Calu3 (cell line): Measurements from ENCODE around the gene IDS. TPM values are rescaled to one million over a fixed set of nuclear protein-coding genes. Genes with fewer than 3 reads are reported as not detected.
"Not testable (repeated sequence)": the region's sequence is repeated elsewhere in the genome, so short reads cannot be mapped to it uniquely, and the experiment has no call there.

Experiments
- BruUV-seq: library from RNA; stranded (reverse); fragments of 400-500 nt; replicated peaks from 2 replicates; lab custom pipeline; 2021; lab: Mats Ljungman, UMichigan
- CTCF ChIA-PET: fragments of 300-600 bp; sonication (Branson Sonifier 250); formaldehyde crosslinking; loops from one replicate; lab custom pipeline; 2022; ENCODE audit warnings: antibody characterized with exemption; lab: Charles Lee
- DNase-seq: peaks from one replicate; pipeline ENCODE4 v3.0.0; 2022
- H3K27ac Mint-ChIP-seq: one replicate; pipeline ENCODE4 v1.8.0; 2022; ENCODE audit warnings: mixed read lengths; ENCODE audit not compliant: unreplicated experiment
- H3K27me3 Mint-ChIP-seq: one replicate; pipeline ENCODE4 v1.8.0; 2022; ENCODE audit warnings: mixed read lengths; ENCODE audit not compliant: unreplicated experiment
- H3K36me3 Mint-ChIP-seq: one replicate; pipeline ENCODE4 v1.8.0; 2022; ENCODE audit warnings: mild to moderate bottlenecking, moderate library complexity, mixed read lengths; ENCODE audit not compliant: insufficient read depth, unreplicated experiment
- H3K4me1 Mint-ChIP-seq: one replicate; pipeline ENCODE4 v1.8.0; 2022; ENCODE audit warnings: mild to moderate bottlenecking, low read depth, mixed read lengths; ENCODE audit not compliant: unreplicated experiment
- H3K4me3 Mint-ChIP-seq: one replicate; pipeline ENCODE4 v1.8.0; 2022; ENCODE audit warnings: mild to moderate bottlenecking, low read depth, moderate library complexity, mixed read lengths; ENCODE audit not compliant: unreplicated experiment
- H3K9me3 Mint-ChIP-seq: one replicate; pipeline ENCODE4 v1.8.0; 2022; ENCODE audit warnings: low read depth, mixed read lengths; ENCODE audit not compliant: unreplicated experiment
- CTCF ChIP-seq: fragments of 200-600 bp; IDR thresholded peaks from one replicate; pipeline ENCODE4 v1.8.0; 2022; ENCODE audit warnings: antibody characterized with exemption; ENCODE audit not compliant: unreplicated experiment
- intact Hi-C: fragments of 100-400 bp; cut with micrococcal nuclease; formaldehyde crosslinking; loops from one replicate; pipeline ENCODE4 v1.10.0; 2022; ENCODE audit not compliant: unreplicated experiment
- total RNA-seq: library from RNA; stranded (reverse); gene quantifications from 2 replicates; pipeline ENCODE4 v1.2.3, GENCODE V29; 2022

The IDS gene
- total RNA-seq, 1 experiment from 2014 or later: 84.4 TPM

DNA sequence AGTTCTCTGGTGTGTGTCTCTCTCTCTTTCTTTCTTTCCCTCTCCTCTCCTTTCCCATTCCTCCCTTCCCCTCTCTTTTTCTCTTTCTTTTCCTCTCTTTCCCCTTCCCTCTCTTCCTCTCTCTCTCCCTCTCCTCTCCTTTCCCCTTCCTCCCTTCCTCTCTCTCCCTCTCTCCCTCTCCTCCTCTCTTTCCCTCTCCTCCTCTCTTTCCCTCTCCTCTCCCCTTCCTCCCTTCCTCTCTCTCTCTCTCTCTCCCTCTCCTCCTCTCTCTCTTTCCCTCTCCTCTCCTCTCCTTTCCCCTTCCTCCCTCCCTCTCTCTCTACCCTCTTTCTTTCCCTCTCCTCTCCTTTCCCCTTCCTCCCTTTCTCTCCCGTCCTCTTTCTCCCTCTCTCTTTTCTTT is 23.3 kb upstream of the IDS start:
- Mint-ChIP-seq H3K36me3 (peaks cover 6% of the 10 kb centered on the region), H3K4me1 (no peaks in the 10 kb centered on the region), H3K27me3 (no peaks in the 10 kb centered on the region), H3K27ac (no peak overlapping the region), H3K9me3 (no peaks in the 10 kb centered on the region), H3K4me3 (no peak overlapping the region)
- CTCF ChIA-PET: interaction anchor here (1.0 kb wide), 1 partner anchor 16 kb away, joined by 7 read pairs; no protein-coding TSS in a partner anchor
- no peak for TF ChIP-seq CTCF
- no peak for DNase-seq
- BruUV-seq: no TSS peak
- intact Hi-C loops: no loop called here

DNA sequence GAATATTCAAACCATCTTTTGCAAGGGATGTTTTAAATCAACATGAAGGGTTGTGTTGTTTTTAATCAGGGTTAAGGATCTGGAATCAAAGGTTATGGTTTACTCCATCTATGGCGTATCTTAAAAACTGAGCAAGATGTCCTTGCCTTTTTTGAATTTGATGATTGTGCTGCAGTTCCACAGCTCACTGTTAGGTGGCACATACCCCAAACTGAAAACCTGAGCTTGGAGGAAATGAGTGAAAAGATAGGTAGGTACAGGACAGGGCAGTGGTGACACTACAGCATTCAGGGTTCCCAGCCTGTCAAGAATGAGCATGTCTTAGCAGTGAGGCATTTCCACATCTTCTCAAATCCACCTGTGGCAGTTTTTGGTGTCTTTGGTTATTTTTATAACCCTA is 22.6 kb upstream of the IDS start:
- CTCF ChIA-PET: interaction anchor here (0.9 to 1.0 kb wide), 2 partner anchors 13 to 15 kb away, joined by 3 to 7 read pairs; partner anchors contain the start of gene EOLA1
- DNase-seq: peak; percentile 39

GRCh38 chrX:149526318-149527033 is 21.4 kb upstream of the IDS start:
- H3K27ac Mint-ChIP-seq, H3K4me3 Mint-ChIP-seq, DNase-seq, H3K9me3 Mint-ChIP-seq, intact Hi-C loops, H3K27me3 Mint-ChIP-seq, BruUV-seq: not testable (repeated sequence)
- peaks cover 15% of the 10 kb centered on the region for H3K4me1 Mint-ChIP-seq
- peaks cover 20% of the 10 kb centered on the region for H3K36me3 Mint-ChIP-seq
- CTCF ChIA-PET: interaction anchor here (0.6 to 1.0 kb wide), 2 partner anchors 14 kb away, joined by 3 to 5 read pairs; no protein-coding TSS in a partner anchor

More for the DNA sequence above, 22.6 kb upstream of the IDS start:
- H3K36me3 Mint-ChIP-seq: peaks cover 12% of the 10 kb centered on the region
- no peaks in the 10 kb centered on the region for H3K9me3 Mint-ChIP-seq
- no peak overlapping the region for H3K4me3 Mint-ChIP-seq
- no TSS peak for BruUV-seq
- H3K27me3 Mint-ChIP-seq: no peaks in the 10 kb centered on the region
- intact Hi-C loops: no loop called here
- H3K4me1 Mint-ChIP-seq: peaks cover 5% of the 10 kb centered on the region
- no peak overlapping the region for H3K27ac Mint-ChIP-seq
- no peak for TF ChIP-seq CTCF

DNA sequence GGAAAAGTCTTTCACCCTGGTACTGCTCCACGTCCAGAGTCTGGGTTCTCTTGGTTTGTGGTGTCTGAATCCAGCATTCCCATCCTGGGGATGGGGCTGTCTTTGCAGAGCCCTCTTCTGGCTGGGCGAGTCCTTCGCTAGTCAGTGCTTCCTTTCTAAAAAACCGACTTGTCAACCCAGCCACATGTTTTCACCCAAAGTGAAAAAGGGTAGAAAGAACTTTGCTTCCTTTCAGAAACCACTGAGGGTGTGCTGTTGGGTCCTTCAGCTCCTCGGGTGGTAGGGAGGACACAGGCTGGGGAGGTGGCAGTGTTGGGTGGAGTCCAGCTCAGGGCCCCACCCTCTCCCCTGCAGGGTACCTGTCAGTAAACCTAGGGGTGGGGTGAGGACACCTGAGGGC is 20.8 kb upstream of the IDS start:
- peaks cover 20% of the 10 kb centered on the region for H3K36me3 Mint-ChIP-seq
- H3K27ac Mint-ChIP-seq, BruUV-seq, H3K9me3 Mint-ChIP-seq, DNase-seq, H3K4me3 Mint-ChIP-seq, intact Hi-C loops, H3K27me3 Mint-ChIP-seq: not testable (repeated sequence)
- CTCF ChIA-PET: interaction anchor here (1.0 kb wide), 1 partner anchor 14 kb away, joined by 3 read pairs; no protein-coding TSS in a partner anchor
- H3K4me1 Mint-ChIP-seq: peaks cover 15% of the 10 kb centered on the region

- H3K27ac Mint-ChIP-seq, CTCF ChIA-PET: not testable (repeated sequence)
These were observed 20.3 kb upstream of the IDS start for GRCh38 chrX:149525389-149525788.

More at GRCh38 chrX:149525389-149525788, 20.3 kb upstream of the IDS start:
- Mint-ChIP-seq H3K4me1 (peaks cover 15% of the 10 kb centered on the region), H3K36me3 (peaks cover 20% of the 10 kb centered on the region)
- BruUV-seq, H3K27me3 Mint-ChIP-seq, H3K4me3 Mint-ChIP-seq, intact Hi-C loops, H3K9me3 Mint-ChIP-seq: not testable (repeated sequence)
- peak; percentile 66 for DNase-seq
